Measurements from ENCODE around the gene ING2.

ING2 gene

GRCh38 chr4:183499801-183500200, 5.1 kb upstream of the ING2 start:
- DNase-seq, result peak in 2 of 4 experiments; percentile 84

- DNase-seq, result no peak
These were observed 1.3 kb upstream of the ING2 start for GRCh38 chr4:183503497-183504063.

- DNase-seq, result peak; percentile 99 to 100 (median 100)
These were observed 561 bp upstream of the ING2 start for GRCh38 chr4:183504064-183504929.

GRCh38 chr4:183505611-183506388, 942 bp downstream of the ING2 start:
- DNase-seq, result peak; percentile 89 to 94 (median 94)

GRCh38 chr4:183506389-183506735, 1.5 kb downstream of the ING2 start:
- DNase-seq, result no peak

GRCh38 chr4:183507925-183508696, 3.3 kb downstream of the ING2 start:
- peak; percentile 19 to 60 (median 42) for DNase-seq

- DNase-seq, result no peak
These were observed 4.0 kb downstream of the ING2 start for GRCh38 chr4:183508697-183509335.

- no peak for DNase-seq
These were observed 10.6 kb downstream of the ING2 start for GRCh38 chr4:183515411-183515810.

- no peak for DNase-seq
These were observed 12.3 kb downstream of the ING2 start for GRCh38 chr4:183517194-183517593.

GRCh38 chr4:183517781-183518180, 12.9 kb downstream of the ING2 start:
- DNase-seq, result no peak

- no peak for DNase-seq
These were observed 18.0 kb downstream of the ING2 start for GRCh38 chr4:183522821-183523220.

GRCh38 chr4:183527326-183527725, 22.5 kb downstream of the ING2 start:
- no peak for DNase-seq

- no peak for DNase-seq
These were observed 28.0 kb downstream of the ING2 start for GRCh38 chr4:183532821-183533220.

- DNase-seq, result no peak
These were observed 28.8 kb downstream of the ING2 start for GRCh38 chr4:183533698-183534097.

- no peak for DNase-seq
These were observed 35.7 kb downstream of the ING2 start for GRCh38 chr4:183540410-183541009.

- DNase-seq, result no peak
These were observed 36.3 kb downstream of the ING2 start for GRCh38 chr4:183541010-183541751.

GRCh38 chr4:183541752-183542040, 36.8 kb downstream of the ING2 start:
- no peak for DNase-seq

GRCh38 chr4:183543435-183543834, 38.6 kb downstream of the ING2 start:
- no peak for DNase-seq

- peak; percentile 15 to 44 (median 36) for DNase-seq
These were observed 39.3 kb downstream of the ING2 start for GRCh38 chr4:183544109-183544508.

- no peak for DNase-seq
These were observed 41.5 kb downstream of the ING2 start for GRCh38 chr4:183546376-183546775.

GRCh38 chr4:183548306-183548705, 43.4 kb downstream of the ING2 start:
- peak in 2 of 4 experiments; percentile 5 to 25 for DNase-seq
